Measurements from ENCODE around the gene TGOLN2. TPM values are rescaled to one million over a fixed set of nuclear protein-coding genes. Genes with fewer than 3 reads are reported as not detected.
"Not testable (repeated sequence)": the region's sequence is repeated elsewhere in the genome, so short reads cannot be mapped to it uniquely, and the experiment has no call there.

TGOLN2 gene
- total RNA-seq, 1 experiment from 2014 or later, result 120 TPM

DNA sequence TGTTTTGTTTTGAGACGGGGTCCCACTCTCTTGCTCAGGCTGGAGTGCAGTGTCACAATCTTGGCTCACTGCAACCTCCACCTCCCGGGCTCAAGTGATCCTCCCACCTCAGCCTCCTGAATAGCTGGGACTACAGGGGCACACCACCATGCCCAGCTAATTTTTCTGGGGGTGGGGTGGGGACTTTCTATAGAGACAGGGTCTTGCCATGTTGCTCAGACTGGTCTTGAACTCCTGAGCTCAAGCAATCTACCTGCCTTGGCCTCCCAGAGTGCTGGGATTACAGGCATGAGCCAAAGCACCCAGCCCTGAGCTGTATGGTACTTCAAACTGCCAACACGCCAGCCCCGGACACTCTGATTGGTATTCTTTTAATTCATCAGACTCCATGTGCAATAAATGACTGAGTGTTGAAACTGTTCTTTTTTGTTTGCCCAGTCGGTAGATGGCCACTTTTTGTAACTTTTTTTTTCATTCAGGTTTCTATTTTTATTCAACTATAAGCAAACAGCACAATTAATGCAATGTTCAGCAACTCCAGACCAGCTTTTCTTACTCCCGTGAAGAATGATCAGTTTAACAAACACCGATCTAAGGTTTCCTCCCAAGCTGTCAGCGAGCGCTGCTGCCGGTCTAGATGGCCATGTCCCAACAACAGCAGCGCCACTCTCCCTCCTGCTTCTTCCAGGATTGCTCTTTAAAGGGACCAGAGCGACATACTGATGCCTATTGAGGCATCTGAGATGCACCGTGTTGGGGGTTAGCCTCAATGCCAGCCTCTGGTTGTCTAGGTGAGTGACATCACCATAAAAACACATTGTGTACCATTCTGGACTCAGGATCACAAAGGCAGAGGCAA, 12.5 kb upstream of the TGOLN2 start:
- DNase-seq (ENCODE audit: low spot score), result no peak

DNA sequence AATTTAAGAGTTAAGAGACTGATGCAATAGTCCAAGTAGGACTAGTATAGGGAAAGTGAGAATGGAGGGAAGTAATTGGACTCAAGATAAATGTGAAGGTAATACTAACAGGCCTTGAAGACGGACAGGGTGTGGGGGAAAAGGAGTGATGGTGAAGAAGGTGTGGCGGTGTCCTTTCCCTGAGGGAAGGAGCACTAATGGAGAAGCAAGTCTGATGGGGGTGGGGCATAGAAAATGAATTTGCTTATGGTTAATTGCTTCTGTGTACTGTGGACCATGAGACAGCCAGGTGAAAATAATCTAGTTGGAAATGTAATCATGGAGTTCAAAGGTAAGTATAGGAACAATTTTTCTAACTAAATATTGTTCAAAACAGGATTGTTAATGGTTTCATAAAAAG, 7.1 kb upstream of the TGOLN2 start:
- no peak for DNase-seq (ENCODE audit: low spot score)

DNA sequence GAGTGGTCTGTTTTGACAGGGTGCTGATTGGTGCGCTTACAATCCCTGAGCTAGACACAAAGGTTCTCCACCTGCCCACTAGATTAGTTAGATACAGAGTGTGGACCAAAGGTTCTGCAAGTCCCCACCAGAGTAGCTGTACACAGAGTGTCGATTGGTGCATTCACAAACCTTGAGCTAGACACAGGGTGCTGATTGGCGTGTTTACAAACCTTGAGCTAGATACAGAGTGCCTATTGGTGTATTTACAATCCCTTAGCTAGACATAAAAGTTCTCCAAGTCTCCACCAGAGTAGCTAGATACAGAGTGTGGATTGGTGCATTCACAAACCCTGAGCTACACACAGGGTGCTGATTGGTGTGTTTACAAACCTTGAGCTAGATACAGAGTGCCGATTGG, 6.1 kb upstream of the TGOLN2 start:
- DNase-seq (ENCODE audit: low spot score), result not testable (repeated sequence)

DNA sequence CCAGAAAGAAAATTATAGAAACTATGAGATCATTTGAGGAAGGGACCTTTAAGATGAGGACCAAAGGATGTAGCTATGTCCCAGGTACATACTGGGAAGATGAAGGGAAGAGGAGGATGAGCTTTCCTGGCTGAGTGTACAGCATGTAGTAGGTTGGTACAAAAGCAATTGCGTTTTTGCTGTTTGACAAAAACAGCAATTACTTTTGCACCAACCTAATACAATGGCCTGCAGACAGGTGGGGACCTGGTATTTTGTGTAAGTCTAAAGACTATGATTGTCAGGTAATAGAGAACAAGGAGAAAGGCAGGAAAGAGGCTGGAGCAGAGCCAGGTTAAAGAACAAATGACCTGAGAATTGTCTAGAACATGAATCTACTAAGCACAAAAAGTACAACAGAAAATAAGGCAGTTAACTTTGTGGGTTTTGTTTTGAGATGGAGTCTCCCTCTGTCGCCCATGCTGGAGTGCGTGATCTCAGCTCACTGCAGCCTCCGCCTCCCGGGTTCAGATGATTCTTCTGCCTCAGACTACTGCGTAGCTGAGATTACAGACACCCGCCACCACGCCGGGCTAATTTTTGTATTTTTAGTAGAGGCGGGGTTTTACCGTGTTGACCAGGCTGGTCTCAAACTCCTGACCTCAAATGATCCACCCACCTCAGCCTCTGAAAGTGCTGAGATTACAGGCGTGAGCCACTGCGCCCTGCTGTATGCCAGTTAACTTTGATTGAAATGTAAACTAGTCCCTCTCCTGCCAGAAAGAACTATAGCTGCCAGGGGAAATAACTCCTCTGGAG, 3.2 kb upstream of the TGOLN2 start:
- no peak for DNase-seq (ENCODE audit: low spot score)

DNA sequence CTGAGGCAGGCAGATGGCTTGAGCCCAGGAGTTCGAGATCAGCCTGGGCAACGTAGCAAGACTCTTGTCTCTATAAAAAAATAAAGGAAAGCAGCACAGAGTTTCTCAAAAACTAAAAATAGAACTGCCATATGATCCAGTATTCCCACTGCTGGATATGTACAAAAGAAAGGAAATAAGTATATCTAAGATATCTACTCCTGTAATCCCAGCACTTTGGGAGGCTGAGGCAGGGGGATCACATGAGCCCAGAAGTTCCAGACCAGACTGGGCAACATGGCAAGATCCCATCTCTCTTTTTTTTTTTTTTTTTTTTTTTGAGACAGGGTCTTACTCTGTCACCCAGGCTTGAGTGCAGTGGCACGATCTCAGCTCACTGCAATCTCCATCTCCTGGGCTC, 1.9 kb upstream of the TGOLN2 start:
- DNase-seq (ENCODE audit: low spot score), result not testable (repeated sequence)

DNA sequence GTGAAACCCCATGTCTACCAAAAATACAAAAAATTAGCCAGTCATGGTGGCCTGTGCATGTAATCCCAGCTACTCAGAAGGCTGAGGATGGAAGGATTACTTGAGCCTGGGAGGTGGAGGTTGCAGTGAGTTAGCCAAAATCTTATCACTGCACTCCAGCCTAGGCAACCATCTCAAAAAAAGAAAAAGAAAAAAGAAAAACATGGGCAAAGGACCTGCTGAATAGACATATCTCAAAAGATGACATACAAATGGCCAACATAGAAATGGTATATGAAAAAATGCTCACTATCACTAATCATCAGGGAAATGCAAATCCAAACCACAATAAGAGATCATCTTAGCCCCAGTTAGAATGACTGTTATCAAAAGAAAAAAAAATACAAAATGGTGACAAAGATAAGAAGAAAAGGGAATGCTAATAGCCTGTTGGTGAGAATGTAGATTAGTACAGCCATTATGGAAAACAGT, 1.4 kb upstream of the TGOLN2 start:
- DNase-seq (ENCODE audit: low spot score), result no peak

DNA sequence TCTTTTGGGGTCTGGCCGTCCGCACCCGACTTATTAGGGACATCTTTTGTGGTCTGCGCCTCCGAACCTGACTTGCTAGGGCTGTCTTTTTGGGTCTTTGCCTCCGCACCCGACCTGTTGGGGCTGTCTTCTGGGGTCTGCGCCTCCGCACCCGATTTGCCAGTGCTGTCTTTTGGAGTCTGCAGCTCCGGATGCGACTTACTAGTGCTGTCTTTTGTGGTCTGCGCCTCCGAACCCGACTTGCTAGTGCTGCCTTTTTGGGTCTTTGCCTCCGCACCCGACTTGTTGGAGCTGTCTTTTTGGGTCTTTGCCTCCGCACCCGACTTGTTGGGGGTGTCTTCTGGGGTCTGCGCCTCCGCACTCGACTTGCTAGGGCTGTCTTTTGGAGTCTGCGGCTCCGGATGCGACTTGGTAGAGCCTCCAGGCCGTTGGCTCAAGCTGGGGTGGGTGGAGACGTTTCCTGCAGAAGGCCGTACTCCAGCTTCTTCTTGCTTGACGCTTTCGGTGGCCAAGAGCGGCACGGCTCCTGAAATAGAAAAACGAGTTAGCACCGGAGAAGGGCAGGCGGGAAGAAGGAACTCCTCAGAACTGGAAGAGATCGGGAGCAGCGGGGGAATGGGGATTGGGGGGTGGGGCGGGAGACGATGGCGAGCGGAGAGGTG, 498 bp downstream of the TGOLN2 start:
- peak; percentile 43 for DNase-seq (ENCODE audit: low spot score)

DNA sequence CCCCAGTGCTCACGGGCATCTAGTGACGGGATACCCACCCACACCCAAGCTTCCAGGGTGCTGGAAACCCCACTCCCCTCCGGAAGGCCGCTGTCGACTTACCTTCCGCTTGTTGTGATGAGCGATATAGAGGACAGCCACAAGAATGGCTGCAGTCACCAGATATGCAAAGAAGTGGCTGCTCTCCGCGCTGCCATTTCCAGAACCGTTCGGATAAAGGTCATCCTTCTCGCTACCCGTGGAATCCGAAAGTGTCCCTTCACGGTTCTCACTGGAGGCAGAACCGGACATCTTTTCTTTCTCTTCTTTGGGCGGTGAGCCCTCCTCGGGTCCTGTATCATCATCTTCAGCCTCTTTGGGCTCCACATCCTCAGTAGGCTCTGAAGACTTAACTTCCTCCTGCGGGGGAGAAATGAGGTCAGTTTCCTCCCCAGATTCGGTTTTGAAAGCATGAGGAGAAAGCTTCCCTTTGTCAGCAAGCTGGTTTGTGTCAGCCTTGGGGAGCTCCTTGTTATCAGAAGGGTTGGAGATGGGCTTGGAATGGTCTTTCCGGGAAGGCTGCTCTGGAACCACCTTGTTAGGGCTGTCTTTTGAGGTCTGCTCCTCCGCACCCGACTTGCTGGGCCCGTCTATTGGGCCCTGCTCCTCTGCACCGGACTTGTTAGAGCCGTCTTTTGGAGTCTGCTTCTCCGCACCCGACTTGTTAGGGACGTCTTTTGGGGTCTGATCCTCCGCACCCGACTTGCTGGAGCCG, 1.2 kb downstream of the TGOLN2 start:
- no peak for DNase-seq (ENCODE audit: low spot score)

DNA sequence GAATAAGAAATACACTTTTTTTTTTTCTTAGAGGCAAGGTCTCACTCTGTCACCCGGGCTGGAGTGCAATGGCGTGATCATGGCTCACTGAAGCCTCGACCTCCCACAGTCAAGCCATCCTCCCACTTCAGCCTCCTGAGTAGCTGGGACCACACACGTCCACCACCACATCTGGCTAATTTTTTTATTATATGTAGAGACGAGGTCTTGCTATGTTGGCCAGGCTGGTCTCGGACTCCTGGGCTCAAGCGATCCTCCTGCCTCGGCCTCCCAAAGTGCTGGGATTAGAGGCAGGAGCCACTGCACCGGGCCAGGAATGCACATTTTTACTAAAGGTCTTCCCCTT, 2.4 kb downstream of the TGOLN2 start:
- no peak for DNase-seq (ENCODE audit: low spot score)

DNA sequence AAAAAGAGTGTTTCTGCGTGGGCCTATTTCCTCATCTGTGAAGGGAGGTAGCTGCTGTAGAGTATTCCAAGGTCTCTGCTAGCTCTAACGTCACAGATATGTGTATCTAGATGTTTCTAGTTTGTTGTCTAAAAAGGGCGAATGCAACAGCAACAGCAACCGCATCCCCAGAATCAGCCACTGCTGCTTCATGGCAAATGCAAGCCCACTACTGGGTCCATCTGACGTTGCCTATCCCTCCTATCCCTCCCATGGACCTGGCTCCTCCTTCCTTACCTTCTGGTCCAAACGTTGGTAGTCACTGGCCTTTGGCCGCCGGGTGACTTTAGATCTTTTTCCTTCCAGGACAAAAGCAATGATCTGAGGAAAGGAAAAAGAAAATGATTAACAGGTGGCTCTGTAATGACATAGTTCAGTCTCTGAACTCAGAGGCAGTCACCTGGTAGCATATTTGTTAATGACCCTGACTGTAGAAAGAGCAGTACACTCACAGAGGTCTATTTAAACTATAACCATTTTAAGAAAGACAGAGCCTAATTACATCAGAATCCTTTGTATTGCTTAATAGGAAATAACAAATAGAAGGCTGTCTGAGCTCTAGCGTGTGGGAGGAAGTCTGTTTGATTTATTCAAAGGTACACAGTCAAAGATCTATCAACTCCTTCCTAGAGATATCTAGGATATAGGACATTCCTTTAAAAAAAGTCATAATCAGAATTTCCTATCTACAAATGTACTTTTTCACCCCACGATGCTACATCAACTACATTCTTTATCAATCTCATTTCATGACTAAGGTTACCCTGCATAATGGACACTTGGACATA, 2.9 kb downstream of the TGOLN2 start:
- DNase-seq (ENCODE audit: low spot score), result no peak

DNA sequence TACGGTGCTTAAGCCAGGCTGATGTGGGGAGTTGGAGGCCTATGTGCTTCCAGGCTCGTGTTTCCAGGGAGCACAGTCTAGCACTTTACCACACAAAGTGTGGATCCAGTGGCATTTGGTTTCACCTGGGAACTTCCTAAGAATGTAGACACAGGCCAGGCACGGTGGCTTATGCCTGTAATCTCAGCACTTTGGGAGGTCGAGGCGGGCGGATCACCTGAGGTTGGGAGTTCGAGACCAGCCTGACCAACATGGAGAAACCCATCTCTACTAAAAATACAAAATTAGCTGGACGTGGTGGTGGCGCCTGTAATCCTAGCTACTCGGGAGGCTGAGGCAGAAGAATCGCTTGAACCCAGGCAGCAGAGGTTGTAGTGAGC, 3.8 kb downstream of the TGOLN2 start:
- DNase-seq (ENCODE audit: low spot score), result not testable (repeated sequence)

DNA sequence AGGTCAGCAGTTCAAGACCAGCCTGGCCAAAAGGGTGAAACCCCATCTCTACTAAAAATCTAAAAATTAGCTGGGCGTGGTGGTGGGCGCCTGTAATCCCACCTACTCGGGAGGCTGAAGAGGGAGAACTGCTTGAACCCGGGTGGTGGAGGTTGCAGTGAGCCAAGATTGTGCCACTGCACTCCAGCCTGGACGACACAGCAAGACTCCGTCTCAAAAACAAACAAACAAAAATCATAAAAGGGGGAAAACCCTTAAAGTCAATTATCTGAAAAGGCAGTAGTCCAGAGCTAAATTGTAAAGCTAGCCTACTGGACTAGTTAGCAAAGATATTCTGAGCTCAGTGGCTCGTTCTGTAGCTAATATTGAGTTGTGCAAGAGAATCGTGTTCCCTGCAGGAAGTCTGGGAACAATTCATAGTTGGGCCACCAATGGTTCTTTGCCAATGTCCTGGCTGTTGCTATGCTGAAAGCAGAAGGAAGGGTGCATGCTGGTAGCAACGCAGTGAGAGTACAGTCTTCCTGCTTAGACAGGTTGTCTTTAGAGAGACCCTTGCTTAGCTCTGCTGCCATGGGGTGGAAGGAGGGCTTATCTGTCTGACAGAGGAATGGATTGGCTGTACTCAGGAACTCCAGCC, 4.3 kb downstream of the TGOLN2 start:
- DNase-seq (ENCODE audit: low spot score), result no peak

DNA sequence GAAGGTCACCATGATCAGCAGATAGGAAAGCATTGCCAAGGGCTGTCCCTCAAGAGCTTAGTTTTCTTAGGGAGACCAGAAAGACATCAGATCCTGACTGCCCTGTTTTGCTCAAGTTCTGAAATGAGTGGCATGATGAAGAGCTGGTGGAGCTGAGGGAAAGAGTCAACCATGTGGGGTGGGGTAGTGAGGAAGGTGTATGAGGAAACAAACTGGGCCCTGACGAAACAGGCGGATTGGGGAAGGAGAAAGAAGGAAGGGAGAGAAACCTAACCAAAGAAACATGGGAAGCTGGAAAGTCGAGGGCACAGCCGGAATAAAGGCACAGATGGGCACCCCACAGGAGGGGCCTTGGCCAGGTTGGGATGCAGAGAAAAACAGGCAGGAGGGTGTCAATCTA, 8.0 kb downstream of the TGOLN2 start:
- DNase-seq (ENCODE audit: low spot score), result no peak

DNA sequence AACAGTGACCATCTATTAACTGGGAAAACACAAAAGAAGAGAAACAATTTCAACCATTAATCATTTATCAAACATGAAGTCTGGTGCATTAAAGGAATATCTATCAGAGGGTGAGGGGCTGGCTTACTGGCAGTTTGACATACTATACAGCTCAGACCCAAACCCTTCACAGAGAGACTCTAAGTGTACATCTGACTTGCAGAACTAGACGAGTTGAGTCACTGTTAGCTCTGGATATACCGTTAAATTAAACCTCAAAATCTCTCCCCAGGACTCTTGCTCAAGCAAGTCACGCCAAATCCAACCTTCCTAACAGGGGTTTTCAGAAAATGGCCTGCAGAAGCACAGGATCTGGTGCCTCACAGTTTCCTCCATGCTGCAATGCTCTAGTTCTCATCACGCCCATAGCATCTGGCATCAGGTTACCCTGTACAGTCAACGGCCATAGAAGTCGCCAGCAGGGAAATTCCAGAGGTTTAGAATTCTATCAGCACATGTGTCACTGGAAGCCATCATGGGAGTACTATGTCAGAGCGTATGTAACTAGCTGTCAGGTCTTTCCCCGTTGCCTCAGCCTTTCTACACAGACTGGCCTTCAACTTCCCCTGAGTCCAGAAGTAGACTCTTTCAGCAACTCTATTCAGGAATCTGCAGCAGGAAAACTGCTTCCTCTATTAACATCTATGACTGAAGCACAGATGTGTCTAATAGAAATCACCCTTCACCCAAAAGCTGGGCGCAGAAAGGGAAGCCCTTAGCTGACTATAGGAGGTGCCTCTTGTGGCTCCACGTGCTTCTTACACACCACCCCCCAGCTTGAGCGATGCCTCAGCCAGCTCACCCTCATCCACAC, 9.3 kb downstream of the TGOLN2 start:
- DNase-seq (ENCODE audit: low spot score), result no peak

DNA sequence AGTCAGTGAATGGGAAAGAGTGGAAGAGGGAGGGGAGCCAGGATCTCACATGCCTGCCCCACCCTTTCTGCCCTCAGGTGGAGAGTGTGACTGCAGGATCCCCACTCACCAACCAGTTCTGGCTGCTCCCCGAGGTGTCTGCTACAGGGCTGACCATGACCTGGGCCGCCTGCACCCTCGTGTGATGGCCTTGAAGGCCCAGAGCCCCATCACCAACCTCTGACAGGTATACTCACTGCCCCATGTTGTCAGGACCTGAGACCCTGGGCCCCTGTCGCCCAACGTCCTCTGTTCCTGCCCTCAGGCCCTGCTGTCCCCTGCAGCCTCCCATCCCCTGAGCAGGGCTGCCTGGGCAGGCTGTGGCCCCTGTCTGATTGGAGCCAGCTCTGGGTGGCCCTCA, 11.9 kb downstream of the TGOLN2 start:
- not testable (repeated sequence) for DNase-seq (ENCODE audit: low spot score)

DNA sequence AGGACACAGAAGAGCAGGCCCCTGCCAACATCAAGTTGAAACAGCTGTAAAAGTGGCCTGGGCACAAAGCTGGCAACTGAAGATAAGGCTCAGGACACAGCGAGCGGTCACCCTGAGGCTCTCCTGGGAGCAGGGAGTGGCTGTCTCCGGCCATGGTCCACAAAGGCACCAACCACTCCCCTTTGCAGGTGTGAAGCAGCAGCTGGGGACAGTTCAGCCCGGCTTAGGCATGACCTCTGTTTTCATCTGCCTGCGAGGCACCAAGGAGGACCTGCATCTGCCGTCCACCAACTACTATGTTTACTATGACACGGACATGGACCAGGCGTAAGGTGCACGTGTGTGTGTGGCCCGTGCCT, 12.9 kb downstream of the TGOLN2 start:
- no peak for DNase-seq (ENCODE audit: low spot score)

DNA sequence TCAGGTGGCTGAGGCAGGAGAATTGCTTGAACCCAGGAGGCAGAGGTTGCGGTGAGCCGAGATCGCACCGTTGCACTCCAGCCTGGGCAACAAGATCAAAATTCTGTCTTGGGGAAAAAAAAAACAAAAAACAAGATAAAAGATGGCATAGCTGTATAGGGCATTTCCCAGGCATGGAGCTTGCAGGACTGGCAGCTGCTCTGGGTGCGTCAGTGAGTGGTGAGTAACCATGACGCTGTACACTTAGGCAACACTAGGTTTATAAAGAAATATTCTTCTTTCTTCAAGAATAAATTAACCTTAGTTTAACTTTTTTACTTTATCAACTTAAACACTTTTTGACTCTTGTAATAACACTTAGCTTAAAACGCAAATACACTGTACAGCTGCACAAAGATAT, 15.4 kb downstream of the TGOLN2 start:
- peak; percentile 57 for DNase-seq (ENCODE audit: low spot score)

DNA sequence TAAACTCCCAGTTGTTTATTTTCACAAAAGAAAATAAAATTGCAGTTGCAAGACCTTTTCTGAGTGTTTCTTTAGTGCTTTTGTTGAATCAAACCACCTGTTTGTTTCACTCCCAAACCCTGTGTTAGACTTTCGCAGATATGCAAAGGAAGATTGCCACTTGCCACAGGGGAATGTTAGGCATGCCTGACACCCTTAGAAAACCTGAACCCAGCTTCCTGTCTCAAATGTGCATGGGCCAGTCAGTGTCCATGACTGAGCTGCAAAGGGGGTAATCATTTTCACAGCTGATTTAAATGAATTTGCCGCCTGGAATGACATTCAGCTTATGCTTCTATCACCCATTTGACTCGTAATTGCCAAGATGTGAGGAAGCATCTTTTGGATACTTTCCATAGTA, 17.5 kb downstream of the TGOLN2 start:
- no peak for DNase-seq (ENCODE audit: low spot score)

DNA sequence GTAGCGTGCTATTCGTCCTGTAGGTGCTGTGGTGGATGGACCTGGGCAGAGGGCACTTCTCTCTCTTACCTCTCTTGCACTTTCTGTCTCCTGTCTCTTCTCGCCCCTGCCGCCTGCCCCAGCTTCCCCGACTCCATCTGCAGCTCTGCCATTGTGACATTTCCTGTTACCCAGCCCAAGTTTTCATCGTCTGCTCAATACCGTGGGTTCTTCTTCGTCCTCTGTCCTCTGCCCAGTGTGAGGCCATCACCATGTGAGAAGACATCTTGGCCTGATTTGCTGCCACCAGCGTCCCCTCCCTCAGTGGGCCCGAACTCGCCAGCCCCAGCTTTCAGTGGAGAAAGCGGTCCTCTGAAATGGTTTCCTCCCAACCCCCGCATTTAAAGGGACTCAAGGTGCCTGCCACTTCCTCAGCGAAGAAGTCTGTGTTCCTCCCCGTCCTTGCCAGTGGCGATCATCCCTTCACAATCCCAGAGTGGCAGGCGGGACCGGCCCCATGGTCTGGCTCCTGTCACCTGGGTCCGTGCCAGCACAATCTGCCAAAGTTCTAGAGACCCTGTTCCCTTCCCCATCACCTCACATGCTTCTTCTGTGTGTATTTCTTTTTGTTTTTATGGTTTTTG, 18.0 kb downstream of the TGOLN2 start:
- DNase-seq (ENCODE audit: low spot score), result no peak
